Measurements from ENCODE around the gene C1orf53. TPM values are rescaled to one million over a fixed set of nuclear protein-coding genes. Genes with fewer than 3 reads are reported as not detected.

Gene C1orf53
- total and polyA plus RNA-seq, 9 of the 15 experiments (the other 6 are each of a cell fraction or from before 2014, with no cell fraction given) = 0.31 to 3.2 (median 2.3) TPM

GRCh38 chr1:197902454-197903195 is at the start of gene C1orf53 (continued):
- TF ChIP-seq NR0B1 (IDR thresholded peaks at IDR 0.05; ENCODE audit: partially characterized antibody) = no peak
- no peak for TF ChIP-seq POLR3A (IDR thresholded peaks at IDR 0.05; ENCODE audit: borderline replicate concordance, extremely low read depth, insufficient read depth, insufficient read length)
- TF ChIP-seq ZNF511 (CRISPR knock-in tag; IDR thresholded peaks at IDR 0.05) = peak; percentile 98
- peak; percentile 14 for TF ChIP-seq SETDB1 (IDR thresholded peaks at IDR 0.05; ENCODE audit: low read length)
- 0 out of 2 replicates have a peak, but pooled peaks have one; percentile 5 for TF ChIP-seq ZBTB12 (CRISPR knock-in tag; IDR thresholded peaks at IDR 0.05)
- TF ChIP-seq E2F8 (IDR thresholded peaks at IDR 0.05; ENCODE audit: low read depth, partially characterized antibody) = peak; percentile 82
- TF ChIP-seq MXD1 (CRISPR knock-in tag; IDR thresholded peaks at IDR 0.05; ENCODE audit: borderline replicate concordance, poor library complexity, severe bottlenecking) = no peak
- TF ChIP-seq DLX4 (CRISPR knock-in tag; IDR thresholded peaks at IDR 0.05) = no peak
- no peak for TF ChIP-seq SFPQ (IDR thresholded peaks at IDR 0.05; ENCODE audit: low read depth, low read length)
- TF ChIP-seq MTF1 (CRISPR knock-in tag; IDR thresholded peaks at IDR 0.05; ENCODE audit: borderline replicate concordance) = no peak
- no peak for TF ChIP-seq MECOM (CRISPR knock-in tag; IDR thresholded peaks at IDR 0.05)
- TF ChIP-seq RNF219 (CRISPR knock-in tag; IDR thresholded peaks at IDR 0.05) = no peak
- TF ChIP-seq TBL1XR1 (IDR thresholded peaks at IDR 0.05; ENCODE audit: low read length in 2 of 2) = no peak
